Measurements from ENCODE around the gene LACTB.

The LACTB gene

GRCh38 chr15:63178034-63178433, 56.4 kb downstream of the LACTB start:
- DNase-seq (ENCODE audit: low read depth): no peak

- no peak for DNase-seq (ENCODE audit: low read depth)
Measured at GRCh38 chr15:63180746-63181145, 59.1 kb downstream of the LACTB start.

- no peak for DNase-seq (ENCODE audit: low read depth)
Measured at GRCh38 chr15:63181648-63182047, 60.0 kb downstream of the LACTB start.

GRCh38 chr15:63185206-63185605, 63.5 kb downstream of the LACTB start:
- no peak for DNase-seq (ENCODE audit: low read depth)

DNA sequence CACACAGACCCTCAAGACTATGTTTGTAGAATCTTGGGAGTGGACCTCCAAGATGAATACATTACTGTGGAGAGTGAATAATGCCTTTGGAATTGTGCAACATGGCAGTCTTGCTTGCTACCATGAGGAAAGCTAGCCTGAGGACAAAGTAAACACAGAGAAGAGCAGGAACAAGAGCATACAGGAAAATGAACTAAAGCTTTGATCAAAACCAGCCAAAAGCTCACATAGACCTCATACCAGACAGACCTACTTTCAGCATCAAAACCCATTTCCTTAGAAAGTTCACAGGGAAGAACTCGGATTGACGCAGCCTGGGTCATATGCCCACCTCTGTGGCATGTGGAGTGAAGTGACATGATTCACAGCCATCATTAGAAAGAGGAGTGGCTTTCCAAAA, 64.4 kb downstream of the LACTB start:
- DNase-seq (ENCODE audit: low read depth): no peak

DNA sequence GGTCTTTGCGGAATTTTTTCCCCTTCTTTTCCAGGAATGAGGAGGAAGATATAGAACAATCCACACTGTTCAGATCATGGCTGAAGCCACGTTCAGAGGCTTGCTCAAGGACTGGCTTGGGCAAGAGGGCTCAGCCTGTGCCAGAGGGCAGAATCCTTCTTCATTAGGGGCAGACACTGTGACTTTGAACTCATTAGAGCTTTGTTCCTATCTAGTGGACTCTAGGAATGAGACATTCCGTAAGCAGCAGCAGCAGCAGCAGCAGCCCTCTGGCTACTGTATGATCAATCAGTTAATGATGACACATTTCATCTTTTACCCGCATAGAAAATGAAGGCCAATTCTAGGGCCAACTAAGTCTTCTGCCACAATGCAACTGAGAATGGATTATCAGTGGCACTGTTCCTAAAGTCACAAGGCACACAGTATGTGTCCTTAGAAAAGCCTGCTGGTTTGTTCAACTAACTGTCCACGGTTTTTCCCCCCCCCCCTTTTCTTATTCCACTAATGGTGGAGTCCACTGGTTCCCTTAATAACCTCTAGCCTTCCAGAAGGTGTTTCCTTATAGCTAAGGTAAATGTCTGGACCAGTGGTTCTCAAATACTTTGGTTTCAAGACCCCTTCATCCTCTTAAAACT, 66.0 kb downstream of the LACTB start:
- no peak for DNase-seq (ENCODE audit: low read depth)

- no peak for DNase-seq (ENCODE audit: low read depth)
Measured at GRCh38 chr15:63188247-63188925, 66.7 kb downstream of the LACTB start.

DNA sequence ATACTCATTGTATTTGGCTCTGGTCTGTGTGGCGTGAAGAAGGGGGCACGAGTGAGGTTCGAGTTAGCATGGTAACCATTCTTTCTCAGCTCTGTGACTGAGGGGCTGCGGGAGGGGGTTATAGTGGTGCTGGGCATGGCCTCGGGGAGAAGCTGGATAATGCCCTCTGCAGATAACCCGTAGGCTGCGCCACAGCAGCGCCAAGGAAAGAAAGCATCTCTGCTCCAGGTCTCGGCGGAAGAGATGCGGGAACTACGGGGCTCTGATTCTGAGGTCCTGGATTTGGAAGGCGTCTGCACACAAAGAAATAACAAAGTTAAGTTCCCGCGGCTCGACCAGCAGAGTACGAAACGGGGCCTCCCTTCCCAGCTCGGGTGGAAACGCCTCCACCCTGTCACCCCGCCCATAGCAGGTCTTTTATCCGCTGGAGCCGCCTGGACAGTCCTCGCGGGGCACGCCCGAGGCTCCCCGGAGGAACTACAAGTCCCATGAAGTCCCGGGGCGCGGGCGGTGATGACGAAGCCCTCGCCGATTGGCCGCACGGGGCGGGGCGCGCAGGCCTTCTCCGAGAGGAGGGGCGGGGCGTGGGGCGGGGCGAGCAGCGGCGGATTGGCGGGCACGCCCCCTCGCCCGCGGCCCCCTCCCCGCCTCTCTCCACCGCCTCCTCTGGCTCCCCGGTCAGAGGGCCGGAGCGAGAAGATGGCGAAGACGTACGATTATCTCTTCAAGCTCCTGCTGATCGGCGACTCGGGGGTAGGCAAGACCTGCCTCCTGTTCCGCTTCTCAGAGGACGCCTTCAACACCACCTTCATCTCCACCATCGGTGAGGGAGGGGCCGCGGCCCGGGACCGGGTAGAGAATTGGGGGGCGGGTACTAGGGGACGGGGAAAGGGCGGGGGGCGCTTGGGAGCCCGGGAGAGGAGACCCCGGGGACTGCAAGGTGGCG, 67.5 kb downstream of the LACTB start, which contains the start of gene RAB8B:
RAB8B (plus strand) TSS at position 681 of the 946 bp plus-strand sequence; CDS start at position 700, 19 bp downstream.
- peak; percentile 99 for DNase-seq (ENCODE audit: low read depth)

GRCh38 chr15:63189941-63190768, 68.5 kb downstream of the LACTB start:
- DNase-seq (ENCODE audit: low read depth): no peak

DNA sequence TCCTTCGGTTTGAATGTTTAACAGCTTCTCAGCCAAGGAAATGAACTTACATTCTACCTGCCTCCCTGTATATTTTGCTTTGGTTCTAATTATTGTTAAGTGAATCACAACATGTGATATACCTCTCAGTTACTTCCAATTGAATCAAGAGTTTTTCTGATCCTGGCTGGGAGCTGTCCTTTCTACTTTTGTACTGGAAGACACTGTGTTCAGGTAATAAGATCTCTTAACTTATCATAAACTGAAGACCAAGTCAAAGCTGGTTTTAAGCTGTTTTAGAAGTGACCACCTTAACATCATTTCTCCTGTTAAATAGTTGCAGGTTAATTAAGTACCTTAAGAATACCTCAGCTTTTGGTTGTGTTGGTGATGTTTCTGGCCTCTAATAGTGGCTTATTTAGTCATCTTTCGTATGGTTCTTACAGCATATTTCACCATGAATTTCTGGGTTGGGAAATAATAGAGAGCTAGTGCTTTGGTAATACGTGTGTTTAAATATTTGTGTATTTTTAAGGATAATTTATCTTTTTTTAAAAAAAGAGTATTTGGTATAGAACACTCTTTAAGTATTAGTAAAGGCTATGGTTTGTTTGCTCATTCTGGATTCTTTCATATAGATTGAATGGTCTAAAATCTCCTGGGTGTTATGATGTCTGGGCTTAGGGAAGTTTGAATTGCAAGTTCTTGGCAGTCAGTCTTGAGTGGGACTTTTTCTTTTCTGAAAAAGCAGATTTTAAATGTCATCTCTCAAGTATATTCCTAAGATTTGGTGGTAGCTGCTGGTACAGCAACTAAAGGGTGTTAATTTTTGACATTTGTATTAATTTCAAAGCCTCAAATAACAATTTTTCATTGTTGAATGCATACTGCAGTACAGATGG, 69.3 kb downstream of the LACTB start:
- no peak for DNase-seq (ENCODE audit: low read depth)
